GM20431 (cell line): ENCODE measurements around the gene KIDINS220.

Experiments used
- in situ Hi-C: fragments of 300-500 bp; cut with MseI, MboI; formaldehyde crosslinking; loops from one replicate; pipeline ENCODE4 v1.15.0; 2020; ENCODE audit warnings: low sequenced_read_pairs; ENCODE audit not compliant: unreplicated experiment

The KIDINS220 gene

DNA sequence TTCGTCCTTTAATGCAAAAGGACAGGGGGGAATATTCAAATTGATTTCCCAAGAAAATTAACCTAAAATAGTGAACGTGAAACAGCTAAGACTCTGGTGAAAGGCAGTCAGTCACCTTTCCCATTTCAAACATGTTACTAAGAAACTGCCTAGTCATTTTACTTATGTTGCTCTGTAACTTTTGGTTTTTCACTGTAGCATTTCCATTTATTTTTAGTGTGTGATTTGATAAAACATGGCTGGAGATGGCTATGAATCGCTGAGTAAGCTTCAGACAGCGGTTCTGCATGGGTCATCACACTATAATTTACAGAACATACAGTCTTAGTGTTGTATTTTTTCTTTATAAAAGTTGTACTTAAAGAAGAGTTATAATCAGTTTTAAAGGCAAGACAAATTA lies 16.0 kb upstream of the KIDINS220 start:
- in situ Hi-C loops = no loop called here

- in situ Hi-C loops = no loop called here
These were observed 14.6 kb upstream of the KIDINS220 start for GRCh38 chr2:8851811-8852560.

GRCh38 chr2:8850845-8851487 lies 13.6 kb upstream of the KIDINS220 start:
- in situ Hi-C loops = no loop called here

GRCh38 chr2:8849327-8849726 lies 11.9 kb upstream of the KIDINS220 start:
- in situ Hi-C loops = no loop called here

- in situ Hi-C loops = no loop called here
These were observed 11.1 kb upstream of the KIDINS220 start for GRCh38 chr2:8848328-8849100.

- in situ Hi-C loops = no loop called here
These were observed 10.0 kb upstream of the KIDINS220 start for GRCh38 chr2:8847400-8847799.

DNA sequence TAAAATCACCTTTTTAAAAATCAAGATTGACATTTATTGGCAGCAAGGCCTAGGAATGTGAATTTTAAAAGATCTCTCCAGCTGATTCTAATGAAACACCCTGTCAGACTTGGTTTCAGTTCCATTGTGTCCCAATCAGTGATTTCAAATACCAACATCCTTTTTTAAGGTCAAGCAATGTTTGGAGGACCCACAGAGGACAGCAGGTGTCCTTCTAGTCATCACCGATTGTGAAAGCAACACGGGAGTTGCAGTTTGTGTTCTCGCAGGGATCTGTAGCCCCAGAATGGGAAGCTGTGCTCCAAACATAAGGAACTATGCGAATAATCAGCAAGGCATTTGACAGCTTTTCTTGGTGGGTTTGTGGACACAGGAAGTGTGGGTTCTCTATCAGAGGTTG lies 4.5 kb upstream of the KIDINS220 start:
- in situ Hi-C loops = no loop called here

DNA sequence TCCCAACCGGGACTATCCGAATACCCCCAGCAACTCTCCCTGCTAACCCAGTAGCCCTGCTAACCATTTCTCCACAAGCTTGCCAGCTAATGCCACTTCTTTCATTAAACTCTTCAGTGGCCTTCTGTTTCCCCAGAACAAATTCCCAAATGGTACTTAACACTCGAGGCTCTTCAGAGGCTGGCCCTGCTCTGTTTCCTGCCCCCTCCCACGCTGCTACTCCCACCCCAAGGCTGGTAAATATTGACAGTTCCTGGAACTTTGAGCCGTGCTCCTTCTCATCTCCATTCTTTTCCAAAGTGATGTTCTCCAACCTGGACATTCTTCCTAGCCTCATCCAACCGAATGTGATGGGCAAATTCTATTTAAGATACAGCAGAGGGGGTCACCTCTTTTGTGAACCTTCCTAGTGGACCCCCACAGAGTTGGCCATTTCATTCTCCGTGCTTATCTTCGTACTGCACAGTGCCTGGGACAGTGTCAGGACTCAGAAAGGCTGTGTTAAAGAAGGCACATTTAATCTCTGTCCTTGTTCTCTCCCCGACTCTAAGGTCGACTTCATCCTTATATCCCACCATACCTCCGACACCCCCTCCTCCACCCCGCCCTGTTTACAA lies 3.2 kb upstream of the KIDINS220 start:
- in situ Hi-C loops = no loop called here

- in situ Hi-C loops = no loop called here
These were observed 2.0 kb upstream of the KIDINS220 start for GRCh38 chr2:8839189-8839965.

DNA sequence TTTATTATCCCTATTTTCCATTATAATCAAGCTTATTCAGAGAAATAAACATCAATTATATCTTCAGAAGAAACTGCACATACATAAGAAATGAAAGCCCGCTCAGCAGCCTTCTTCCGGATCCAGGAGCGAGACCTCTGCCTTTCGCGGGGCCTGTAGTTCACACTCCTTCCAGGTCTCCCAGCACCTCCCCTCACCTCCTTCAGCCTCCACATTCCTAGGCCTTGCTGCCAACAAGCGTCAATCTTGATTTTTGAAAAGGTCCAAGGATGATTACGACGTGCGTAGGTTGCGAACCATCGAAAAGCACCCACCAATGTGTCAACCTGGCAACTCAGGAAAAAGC lies 355 bp upstream of the KIDINS220 start:
- in situ Hi-C loops = no loop called here

- in situ Hi-C loops = no loop called here
These were observed 2.1 kb downstream of the KIDINS220 start for GRCh38 chr2:8835279-8835678.

DNA sequence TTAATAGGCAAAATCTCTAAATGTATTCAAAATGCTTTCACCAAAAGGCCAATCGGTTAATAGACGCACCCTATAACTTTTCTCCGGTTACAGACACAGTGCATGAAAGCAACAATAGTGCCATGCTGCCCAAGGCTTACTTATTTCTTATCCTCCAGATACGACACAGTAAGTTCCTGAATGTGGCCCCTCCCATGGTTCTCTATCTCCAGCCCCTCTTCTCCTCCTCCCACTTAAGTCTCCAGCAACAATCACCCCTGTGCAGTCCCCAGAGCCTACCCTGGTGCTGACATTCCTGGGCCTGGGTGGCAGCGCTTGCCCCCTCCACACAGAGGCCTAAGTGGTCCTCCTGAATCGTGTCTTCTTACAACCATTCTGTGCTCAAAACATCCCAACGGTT lies 3.6 kb downstream of the KIDINS220 start:
- in situ Hi-C loops = no loop called here

DNA sequence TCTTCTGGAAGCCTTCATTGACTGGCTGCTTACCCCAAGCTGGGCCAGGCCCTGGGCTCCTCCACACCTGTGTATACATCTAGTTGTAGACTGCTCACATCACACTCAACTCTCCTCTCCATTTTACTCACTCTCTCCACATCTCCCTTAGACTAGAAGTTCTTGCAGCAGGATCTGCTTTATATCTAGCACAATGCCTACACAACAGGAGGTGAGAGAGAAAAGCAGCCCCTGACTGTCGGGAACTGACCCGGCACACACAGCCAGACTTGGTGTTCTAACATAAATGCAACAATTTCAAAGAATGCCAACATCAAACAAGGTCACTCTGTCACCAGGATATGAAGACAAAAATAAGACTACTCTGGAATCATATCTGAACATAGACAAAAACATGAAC lies 5.9 kb downstream of the KIDINS220 start:
- in situ Hi-C loops = no loop called here

DNA sequence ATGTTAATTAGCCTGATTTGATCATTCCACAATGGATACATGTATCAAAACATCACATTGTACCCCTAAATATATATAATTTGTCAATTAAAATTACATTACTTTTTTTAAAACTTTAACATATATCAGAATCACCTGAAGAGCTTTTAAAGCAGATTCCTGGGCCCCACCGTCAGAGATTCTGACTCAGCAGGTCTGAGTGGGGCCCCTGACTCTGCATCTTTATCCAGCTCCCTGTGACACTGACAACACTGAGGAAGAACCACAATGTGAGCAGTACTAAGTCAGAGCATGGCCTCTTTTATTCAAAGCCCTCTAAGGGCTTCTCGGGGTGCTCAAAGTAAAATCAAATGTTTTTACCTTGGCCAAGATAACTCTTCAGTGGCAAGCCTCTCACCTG lies 9.7 kb downstream of the KIDINS220 start:
- in situ Hi-C loops = no loop called here

GRCh38 chr2:8822218-8822617 lies 15.2 kb downstream of the KIDINS220 start:
- in situ Hi-C loops = no loop called here

DNA sequence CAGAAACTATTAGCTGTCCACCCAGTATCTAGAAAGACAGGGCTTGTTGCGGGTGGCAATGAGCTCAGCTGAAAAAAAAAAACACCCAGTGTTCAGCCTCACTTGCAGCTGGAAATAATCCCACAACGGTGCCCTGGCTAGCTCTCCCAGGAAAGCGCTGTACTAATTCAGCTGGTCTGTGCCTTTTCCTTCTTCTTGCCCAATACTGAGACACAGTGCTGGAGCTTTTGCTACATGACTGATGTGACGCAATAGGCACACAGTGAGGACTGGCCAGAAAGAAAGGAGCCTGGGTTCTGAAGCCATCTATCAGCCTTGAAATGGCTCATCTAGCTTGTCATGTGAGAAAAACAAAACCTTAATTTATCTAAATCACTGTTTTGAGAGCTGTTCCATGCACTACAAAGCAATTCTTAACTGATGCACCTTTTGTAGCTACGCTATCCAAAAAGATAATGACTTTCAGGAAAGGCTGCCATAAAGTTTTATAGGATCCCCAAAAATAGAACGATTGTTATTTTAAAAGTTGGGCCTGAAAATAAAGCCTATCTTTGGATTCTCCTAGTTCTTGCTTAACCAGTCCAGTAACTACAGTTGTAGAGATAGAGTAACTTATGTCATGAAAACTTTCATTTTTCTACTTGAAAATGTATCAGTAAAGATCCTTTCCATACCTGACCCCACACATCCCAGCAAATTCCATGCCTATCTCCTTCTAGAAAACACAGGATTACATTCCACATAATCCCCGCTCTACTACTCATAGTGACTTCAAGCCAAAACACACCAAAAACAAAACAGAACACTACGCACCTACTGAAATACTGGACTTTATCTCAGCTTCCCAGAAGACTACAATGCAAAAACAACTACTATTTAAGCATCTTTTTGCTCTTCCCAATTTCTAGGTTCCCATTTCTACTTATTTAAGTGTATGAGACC lies 15.9 kb downstream of the KIDINS220 start:
- in situ Hi-C loops = no loop called here

DNA sequence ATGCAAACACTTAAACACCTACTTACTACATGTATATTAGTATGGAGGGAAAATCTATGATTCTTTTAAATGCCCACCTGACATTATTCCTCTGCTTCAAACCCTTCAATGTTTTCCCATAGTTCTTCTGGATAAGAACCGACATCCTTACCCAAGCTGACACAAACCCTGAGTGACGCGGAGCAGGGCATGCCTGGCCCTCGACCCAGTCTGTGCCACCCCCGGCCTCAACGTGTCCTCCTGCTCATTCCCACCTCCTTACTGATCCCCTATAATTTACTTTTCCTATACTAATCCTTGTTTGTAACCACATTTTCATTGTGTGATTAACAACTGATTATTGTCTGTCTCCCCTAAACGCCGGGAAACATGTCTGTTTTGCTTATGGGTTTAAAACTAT lies 17.5 kb downstream of the KIDINS220 start:
- in situ Hi-C loops = no loop called here

- in situ Hi-C loops = no loop called here
These were observed 18.2 kb downstream of the KIDINS220 start for GRCh38 chr2:8819194-8819593.

DNA sequence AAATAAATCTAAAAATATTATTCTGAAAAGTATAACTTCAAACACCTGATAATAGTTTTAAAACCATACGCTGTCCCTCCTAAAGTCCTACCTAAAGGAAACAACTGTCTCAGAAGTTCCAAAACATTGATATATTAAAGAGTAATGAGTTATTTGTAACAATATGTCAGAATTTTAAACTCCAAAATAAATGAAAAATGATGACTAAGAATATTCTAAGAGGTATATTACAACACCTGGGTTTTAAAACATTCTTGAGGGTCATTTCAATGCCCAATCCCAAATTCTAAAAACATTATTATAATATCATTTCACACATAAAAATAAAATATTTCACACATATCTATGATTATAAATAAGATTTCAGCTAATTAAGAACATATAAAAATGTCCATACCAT lies 20.2 kb downstream of the KIDINS220 start:
- in situ Hi-C loops = no loop called here
